Measurements from ENCODE around the gene AKAP12.

Gene AKAP12

GRCh38 chr6:151263035-151263434 lies 23.3 kb downstream of the AKAP12 start:
- no peak for DNase-seq (ENCODE audit: low read depth)
- TF ChIP-seq CTCF (conservative IDR thresholded peaks at IDR 0.05; ENCODE audit: low read depth, low read length): no peak
- no peak overlapping the region for H3K4me3 ChIP-seq (ENCODE audit: low read depth, low read length)

DNA sequence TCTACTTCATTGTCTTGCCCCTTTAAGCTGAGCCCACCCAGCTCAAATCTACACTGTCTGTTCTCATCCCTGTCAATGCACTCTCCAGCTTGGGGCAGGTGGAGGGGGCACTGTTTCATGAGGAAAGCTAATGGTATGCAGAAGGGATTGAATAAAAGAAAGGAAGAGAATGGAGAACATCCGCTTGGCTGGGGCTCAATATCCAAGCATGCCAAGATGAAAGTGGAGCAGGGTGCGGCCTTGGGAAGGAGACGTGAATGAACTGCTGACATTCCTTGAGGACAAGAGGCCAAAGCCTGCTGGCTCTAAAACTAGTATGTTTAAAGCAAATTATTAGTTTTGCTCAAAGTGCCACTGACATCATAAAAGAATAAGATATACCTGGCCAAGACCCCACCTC lies 24.2 kb downstream of the AKAP12 start:
- H3K4me3 ChIP-seq (ENCODE audit: low read depth, low read length): no peak overlapping the region
- no peak for DNase-seq (ENCODE audit: low read depth)
- TF ChIP-seq CTCF (conservative IDR thresholded peaks at IDR 0.05; ENCODE audit: low read depth, low read length): no peak

- TF ChIP-seq CTCF (conservative IDR thresholded peaks at IDR 0.05; ENCODE audit: low read depth, low read length): no peak
- no peak for DNase-seq (ENCODE audit: low read depth)
- no peak overlapping the region for H3K4me3 ChIP-seq (ENCODE audit: low read depth, low read length)
These were observed 25.5 kb downstream of the AKAP12 start for GRCh38 chr6:151265282-151265681.

GRCh38 chr6:151269321-151269995 lies 29.7 kb downstream of the AKAP12 start:
- TF ChIP-seq CTCF (conservative IDR thresholded peaks at IDR 0.05; ENCODE audit: low read depth, low read length): no peak
- peak; percentile 73 for DNase-seq (ENCODE audit: low read depth)
- no peak overlapping the region for H3K4me3 ChIP-seq (ENCODE audit: low read depth, low read length)

DNA sequence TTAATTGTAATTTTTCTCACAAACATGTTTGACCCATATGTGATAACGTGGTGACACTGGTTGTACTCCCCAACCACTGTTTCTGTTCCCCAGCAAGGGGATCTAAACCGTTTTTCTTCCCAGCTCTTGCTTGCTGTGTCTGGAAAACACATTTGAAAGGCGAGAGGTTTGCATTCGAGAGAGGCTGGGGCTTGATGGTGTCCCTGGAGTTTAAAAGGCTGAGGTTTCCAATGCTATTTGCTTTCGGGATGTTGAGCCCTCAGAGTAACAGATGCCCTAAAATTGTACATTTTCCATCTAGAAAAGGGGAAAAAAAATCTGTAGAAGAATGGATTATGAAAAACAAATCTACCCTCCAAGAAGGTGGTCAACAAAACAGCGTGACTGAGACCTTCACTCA lies 35.4 kb downstream of the AKAP12 start:
- no peak for DNase-seq (ENCODE audit: low read depth)
- no peak overlapping the region for H3K4me3 ChIP-seq (ENCODE audit: low read depth, low read length)
- TF ChIP-seq CTCF (conservative IDR thresholded peaks at IDR 0.05; ENCODE audit: low read depth, low read length): no peak

GRCh38 chr6:151275566-151275965 lies 35.8 kb downstream of the AKAP12 start:
- no peak for DNase-seq (ENCODE audit: low read depth)
- no peak for TF ChIP-seq CTCF (conservative IDR thresholded peaks at IDR 0.05; ENCODE audit: low read depth, low read length)
- no peak overlapping the region for H3K4me3 ChIP-seq (ENCODE audit: low read depth, low read length)

- no peak overlapping the region for H3K4me3 ChIP-seq (ENCODE audit: low read depth, low read length)
- TF ChIP-seq CTCF (conservative IDR thresholded peaks at IDR 0.05; ENCODE audit: low read depth, low read length): peak; percentile 19
- peak; percentile 81 for DNase-seq (ENCODE audit: low read depth)
These were observed 36.5 kb downstream of the AKAP12 start for GRCh38 chr6:151276112-151276740.

Data from choroid plexus epithelial cell (primary cell).